HG03060 (cell line): Measurements from ENCODE around the gene SSTR3.

Experiments
- ATAC-seq: cut with Tn5 transposase; IDR thresholded peaks from one replicate; pipeline ENCODE4 v1.9.1; 2021; ENCODE audit warnings: low read depth, moderate number of reproducible peaks; ENCODE audit not compliant: unreplicated experiment

The SSTR3 gene

GRCh38 chr22:37229805-37230672 is 17.8 kb upstream of the SSTR3 start:
- no peak for ATAC-seq

DNA sequence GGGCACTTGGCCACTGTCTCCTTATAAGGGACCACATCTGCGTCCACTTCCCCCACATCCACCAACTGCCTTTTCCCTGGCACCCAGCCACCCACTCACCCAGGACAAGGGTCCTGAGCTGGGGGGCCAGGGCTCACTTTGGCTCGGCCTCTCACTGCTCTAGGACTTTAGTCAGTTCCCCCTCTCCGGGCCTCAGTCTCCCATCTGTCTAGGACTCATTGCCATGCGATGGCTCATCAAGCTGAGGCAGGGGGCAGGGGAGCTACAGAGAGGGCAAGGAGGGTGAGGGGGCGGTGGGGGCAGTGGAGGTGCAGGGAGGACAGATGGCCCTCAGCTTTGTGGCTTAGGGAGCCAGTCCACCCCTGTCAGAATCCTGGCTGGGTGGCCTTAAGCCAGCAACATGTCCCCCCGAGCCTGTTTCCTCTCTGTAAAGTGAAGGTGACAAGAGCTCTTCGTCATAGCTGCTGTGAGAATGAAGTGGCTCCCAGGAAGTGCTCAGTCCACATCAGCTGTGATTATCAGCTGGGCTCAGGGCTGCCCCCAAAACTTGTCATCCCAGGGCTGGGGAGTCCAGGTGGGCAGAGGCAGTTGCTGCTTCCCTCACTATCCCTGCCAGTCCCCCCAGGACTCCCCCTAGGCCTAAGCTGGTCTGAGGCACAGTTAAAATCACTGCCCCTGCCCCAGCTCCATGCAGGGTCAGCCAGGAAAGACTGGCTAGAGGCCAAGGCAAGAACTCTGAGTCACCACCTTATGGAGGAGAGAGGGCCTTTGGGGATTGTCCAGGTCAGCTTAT is 16.9 kb upstream of the SSTR3 start:
- no peak for ATAC-seq

DNA sequence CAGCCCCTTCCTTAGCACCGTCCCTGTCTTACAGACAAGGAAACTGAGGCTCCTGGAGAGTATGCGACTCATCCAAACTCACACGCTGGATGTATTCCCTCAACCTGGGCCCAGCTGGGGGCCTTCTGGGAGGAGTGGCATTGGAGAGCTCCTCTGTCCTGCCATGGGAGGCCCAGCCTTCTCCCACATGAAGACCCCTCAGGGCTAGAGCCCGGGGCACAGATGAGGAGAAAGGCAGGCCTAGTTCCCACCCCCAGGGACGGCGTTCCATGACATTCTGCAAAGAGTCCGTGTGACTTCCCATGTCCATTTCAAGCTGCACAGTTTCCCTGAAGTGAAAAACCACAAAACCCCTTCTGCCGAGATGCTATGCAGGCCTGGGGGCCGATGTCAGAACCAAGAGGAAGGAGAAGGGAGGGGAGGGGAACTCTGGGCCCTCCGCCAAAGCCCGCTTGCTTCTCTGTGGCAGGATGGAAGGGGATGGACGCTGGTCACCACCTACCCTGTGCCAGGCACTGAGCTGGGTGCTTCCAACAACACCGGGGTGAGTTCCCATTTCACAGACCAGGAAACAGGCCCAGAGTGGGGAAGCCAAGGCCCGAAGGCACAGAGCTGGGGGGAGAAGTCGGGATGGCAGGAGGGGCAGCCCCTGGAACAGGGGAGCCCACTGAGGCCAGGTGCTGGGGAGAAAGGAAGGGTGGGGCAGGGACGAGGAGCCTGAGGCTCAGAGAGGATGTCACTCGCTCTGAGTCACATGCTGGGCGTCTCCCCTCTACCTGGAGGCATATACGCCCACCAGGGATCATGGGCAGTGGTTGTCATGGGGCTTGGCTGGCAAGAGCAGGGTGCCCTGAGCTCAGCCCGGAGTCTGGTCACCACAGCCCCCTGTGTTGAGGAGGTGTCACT is 16.1 kb upstream of the SSTR3 start:
- no peak for ATAC-seq

DNA sequence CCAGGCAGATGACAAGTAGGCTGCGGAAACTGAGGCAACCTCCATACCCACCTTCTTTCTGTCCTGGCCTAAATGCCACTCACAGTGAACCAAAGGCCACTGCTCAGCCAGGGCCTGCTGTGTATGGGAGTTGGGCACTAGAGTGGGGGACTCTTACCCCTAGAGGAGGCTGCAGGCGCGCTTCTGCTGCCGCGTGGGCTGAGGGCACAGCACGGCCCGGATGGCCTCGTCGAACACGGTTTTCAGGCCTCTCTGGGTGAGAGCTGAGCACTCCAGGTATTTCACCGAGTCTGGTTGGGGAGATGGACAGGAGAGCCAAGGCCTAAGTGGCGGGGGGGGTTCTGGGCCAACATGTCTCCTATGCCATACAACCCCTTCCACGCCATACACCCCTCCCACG is 14.2 kb upstream of the SSTR3 start:
- ATAC-seq: no peak

DNA sequence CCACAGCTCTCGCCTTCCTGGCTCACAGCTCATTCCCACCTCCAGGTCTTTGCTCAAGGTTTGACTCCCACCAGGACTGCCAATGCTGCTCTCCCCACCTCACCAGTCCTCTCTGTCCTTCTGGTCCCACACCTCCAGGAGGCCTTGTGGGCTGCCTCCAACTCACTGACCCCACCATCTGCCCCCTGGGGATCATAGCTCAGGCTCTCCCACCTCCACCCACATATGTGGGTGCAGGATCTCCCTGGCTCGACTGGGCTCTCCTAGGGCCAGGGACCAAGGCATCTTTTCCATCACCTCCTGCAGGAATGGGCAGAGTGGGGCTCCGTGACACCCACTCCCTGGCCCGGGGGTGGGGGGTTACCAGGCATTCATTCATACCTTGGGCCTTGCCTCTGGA is 13.8 kb upstream of the SSTR3 start:
- no peak for ATAC-seq

DNA sequence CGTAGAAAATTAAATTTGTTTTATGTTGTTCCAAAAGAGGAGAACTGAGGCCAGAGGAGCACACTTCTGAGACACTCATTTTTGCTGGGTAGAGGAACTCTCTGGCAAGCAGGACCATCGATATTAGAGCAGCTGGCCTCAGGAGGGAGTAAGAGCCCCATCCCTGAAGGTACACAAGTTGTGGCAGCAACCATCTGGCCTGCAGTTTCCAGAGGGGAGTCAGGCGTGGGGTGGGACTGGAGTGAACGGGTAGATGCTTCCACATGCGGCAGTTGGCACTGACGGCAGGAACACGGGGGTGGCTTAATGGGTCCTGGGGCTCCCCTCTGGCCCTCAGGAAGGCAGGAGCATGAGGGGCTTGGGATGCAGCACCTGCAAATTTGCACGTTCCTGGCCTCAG is 13.2 kb upstream of the SSTR3 start:
- no peak for ATAC-seq

GRCh38 chr22:37224757-37225420 is 12.6 kb upstream of the SSTR3 start:
- ATAC-seq: no peak

- no peak for ATAC-seq
Observed at GRCh38 chr22:37223965-37224551, 11.8 kb upstream of the SSTR3 start.

GRCh38 chr22:37222440-37222971 is 10.2 kb upstream of the SSTR3 start:
- ATAC-seq: no peak

DNA sequence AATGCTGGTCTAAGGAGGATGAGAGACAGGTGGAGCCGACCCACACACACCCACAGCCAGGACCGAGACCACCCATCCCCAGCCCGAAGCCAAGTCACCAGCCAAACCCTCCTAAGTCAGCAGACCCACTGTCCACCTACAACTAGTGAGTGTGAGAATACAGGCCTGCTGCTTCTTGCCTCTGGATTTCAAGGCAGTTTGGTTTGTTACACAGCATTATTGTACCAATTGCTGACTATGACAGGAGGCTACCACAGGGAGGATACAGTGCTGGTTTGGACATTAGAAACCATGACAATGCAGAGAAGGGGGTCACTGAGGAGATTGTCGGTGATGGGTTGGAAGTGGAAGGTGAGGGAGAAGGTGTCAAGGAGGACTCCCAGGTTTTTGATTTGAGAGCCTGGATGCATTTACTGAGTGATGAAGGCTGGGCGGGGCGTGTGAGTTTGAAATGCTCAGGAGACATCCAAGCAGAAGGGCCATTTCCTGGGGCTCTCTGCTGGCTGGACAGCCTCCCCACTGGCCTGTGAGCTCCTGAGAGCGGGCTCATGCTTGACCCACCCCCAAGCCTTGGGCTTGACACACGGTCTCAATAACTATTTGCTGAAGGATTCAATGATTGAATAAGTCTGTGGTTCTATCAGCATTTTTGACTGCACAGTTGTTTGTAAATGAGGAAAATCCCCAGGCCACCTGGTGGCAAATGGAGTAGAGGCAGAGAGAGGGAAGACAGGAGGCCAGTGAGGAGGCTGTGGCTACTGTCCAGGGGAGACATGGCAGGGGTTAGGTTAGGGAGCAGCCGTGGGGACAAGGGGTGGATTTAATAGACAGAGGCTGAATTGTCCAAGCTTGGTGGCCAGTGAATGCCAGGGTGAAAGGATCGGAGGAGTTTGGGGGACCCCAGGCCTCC is 9.4 kb upstream of the SSTR3 start:
- ATAC-seq: no peak

GRCh38 chr22:37220543-37220981 is 8.3 kb upstream of the SSTR3 start:
- ATAC-seq: no peak

GRCh38 chr22:37219533-37219932 is 7.3 kb upstream of the SSTR3 start:
- ATAC-seq: no peak

DNA sequence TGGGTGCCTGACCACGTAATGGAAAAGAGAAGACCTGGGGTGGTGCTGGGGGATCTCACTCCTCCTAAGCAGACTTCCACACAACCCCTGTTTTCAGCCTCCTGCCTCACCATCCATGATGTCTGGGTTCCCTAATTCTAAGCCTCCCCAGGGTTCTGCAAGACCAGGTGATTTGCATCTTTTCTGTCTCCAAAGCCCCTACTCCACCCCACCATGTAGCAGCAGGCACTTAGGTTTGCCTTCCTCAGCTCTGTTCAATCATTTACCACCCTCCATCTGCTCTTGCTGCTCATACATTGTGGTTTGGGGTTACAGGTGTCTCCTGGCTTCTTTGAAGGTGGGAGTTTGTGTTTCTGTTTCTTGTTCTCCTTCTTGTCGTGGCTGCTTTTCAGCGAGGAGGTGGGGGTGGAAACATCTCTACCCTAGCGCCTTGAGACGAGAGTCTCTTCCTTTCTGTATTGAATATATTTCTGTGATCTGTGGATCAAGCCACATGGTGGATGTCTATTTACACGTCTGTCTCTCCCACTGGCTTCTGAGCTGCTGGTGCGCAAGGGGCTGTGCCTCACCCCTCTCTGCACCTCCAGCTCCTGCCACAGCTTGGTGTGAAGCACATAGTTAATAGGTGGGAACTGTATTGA is 6.6 kb upstream of the SSTR3 start:
- ATAC-seq: peak; percentile 74

GRCh38 chr22:37218399-37218770 is 6.1 kb upstream of the SSTR3 start:
- no peak for ATAC-seq

- no peak for ATAC-seq
Observed at GRCh38 chr22:37215890-37216289, 3.6 kb upstream of the SSTR3 start.

- ATAC-seq: no peak
Observed at GRCh38 chr22:37214731-37215030, 2.4 kb upstream of the SSTR3 start.

DNA sequence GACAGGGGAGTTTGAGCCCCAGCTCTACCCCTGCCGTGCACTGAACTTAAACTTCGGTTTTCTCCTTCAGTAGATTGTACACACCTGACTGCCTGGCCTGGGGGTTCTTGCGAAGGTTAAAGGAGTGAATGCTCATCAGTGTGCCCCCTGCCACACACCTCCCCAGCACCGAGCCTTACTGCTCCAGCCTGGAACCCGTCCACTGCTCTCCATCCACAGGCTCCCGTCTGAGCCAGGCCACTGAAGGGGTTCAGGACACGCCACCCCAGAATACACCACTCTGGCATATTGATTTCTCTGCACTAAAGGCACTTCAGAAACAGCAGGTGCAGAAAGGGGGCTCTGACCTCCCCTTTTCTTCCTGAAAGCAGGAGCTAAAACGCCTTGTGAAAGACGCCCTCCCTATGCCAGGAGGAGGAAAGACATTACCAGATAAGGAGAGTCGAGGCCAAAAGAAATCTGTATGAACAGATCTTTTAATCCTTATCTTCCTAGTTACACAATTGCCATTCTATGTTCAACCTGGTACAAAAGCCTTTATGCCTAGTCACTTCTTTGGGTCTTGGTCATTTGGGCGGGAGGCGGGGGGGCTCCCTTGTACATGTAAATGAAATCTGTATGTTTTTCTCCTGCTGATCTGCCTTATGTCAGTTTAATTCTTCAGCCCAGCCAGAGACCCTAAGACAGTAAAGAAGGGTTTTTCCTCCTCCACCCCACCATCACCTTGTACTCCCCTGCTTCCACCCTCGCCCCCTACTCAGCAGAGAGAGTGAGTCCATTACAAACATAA is 1.9 kb upstream of the SSTR3 start:
- ATAC-seq: no peak
